GM12892 (cell line): ENCODE measurements around the gene PSMB2. TPM values are rescaled to one million over a fixed set of nuclear protein-coding genes. Genes with fewer than 3 reads are reported as not detected.
"Not testable (repeated sequence)": the region's sequence is repeated elsewhere in the genome, so short reads cannot be mapped to it uniquely, and the experiment has no call there.

Experiments used
- DNase-seq: peaks from one replicate; pipeline ENCODE4 v3.0.0; 2011; ENCODE audit not compliant: insufficient read length
- FAIRE-seq: peaks from 2 replicates; lab custom pipeline; 2011; peaks lifted over from hg19 to GRCh38; lab: Jason Lieb, UNC
- POLR2A ChIP-seq: IDR thresholded peaks from 2 replicates; pipeline ENCODE4 v1.6.1; 2011; ENCODE audit warnings: low read depth, low read length, control low read depth
- POLR2AphosphoS5 ChIP-seq: IDR thresholded peaks from 2 replicates; pipeline ENCODE4 v1.6.1; 2011; ENCODE audit warnings: low read depth, low read length, control low read depth
- TAF1 ChIP-seq: IDR thresholded peaks from 2 replicates; pipeline ENCODE4 v1.6.1; 2011; ENCODE audit warnings: low read depth, mild to moderate bottlenecking, control low read depth, low read length, borderline replicate concordance
- polyA plus RNA-seq: library from polyadenylated mRNA; unstranded; fragments of >200 nt; gene quantifications from one replicate; pipeline ENCODE4 v1.2.1, GENCODE V29; 2012; ENCODE audit warnings: missing spikeins, inconsistent platforms; ENCODE audit not compliant: missing spikeins

Gene PSMB2
- 86.5 TPM for polyA plus RNA-seq

DNA sequence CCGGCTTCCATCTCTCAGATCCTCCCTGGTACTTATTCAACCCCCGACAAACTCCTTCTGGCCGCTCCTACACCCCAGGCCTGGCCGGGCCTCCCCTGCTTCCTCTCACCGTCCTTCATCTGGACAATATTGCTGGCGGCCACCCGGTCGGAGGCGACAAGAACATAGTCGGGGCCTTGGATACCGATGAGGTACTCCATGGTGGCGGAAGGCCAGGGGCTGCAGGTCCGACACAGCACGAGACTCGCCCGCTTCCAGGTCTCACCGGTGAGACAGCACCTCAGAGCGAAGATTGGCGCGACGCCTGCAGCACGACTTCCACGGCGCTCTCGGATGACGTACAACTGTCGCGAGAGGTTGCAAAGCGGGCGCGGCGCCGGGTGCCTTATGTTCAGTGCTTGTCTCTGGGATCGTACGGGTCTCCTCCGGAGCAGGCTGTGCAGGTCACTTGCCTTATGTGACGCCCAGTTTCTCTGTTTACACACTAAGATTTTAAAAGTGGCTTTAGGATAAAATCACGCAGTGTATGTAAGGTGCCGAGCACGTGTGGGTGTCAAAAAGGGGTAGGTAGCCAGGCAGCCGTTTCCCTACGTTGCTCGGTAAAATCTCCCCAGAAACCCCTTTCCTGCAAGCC lies at the start of gene PSMB2:
PSMB2 (minus strand) TSS at position 294 of the 634 bp plus-strand sequence; CDS start at position 200, 94 bp downstream.
- peak; percentile 75 for DNase-seq
- FAIRE-seq = peak; percentile 98
- TF ChIP-seq TAF1 (peak; percentile 80), POLR2A (peak; percentile 98), POLR2AphosphoS5 (peak; percentile 95)

- FAIRE-seq (no peak), DNase-seq (no peak)
- no peak for TF ChIP-seq TAF1
- TF ChIP-seq POLR2A = no peak
- no peak for TF ChIP-seq POLR2AphosphoS5
These were observed 49.8 kb upstream of the PSMB2 start for GRCh38 chr1:35691080-35691479.

- FAIRE-seq = not testable (repeated sequence)
These were observed 48.8 kb upstream of the PSMB2 start for GRCh38 chr1:35690103-35690502.

GRCh38 chr1:35688161-35688560 lies 46.8 kb upstream of the PSMB2 start:
- FAIRE-seq (no peak), DNase-seq (no peak)
- TF ChIP-seq TAF1 (no peak), POLR2A (no peak)

More at GRCh38 chr1:35690103-35690502, 48.8 kb upstream of the PSMB2 start:
- DNase-seq = not testable (repeated sequence)

DNA sequence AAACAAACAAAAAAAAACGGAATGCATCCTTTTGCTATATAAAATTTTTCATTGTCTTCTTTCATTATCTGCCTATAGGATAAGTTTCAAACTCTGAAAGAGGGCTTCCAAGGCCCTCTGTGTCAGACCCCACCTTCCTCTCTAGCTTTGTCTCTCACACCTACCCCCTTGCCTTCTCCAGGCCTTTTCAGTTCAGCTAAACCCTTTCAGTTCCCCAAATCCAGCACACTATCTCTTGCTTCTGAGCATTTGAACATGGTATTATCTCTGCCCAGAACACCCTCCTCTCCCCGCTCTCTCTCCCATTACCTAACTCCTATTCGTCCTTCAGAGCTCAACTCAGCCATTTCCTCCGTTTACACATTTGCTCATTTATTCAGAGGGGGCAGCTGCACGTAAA lies 41.7 kb upstream of the PSMB2 start:
- FAIRE-seq (peak; percentile 17), DNase-seq (no peak)

DNA sequence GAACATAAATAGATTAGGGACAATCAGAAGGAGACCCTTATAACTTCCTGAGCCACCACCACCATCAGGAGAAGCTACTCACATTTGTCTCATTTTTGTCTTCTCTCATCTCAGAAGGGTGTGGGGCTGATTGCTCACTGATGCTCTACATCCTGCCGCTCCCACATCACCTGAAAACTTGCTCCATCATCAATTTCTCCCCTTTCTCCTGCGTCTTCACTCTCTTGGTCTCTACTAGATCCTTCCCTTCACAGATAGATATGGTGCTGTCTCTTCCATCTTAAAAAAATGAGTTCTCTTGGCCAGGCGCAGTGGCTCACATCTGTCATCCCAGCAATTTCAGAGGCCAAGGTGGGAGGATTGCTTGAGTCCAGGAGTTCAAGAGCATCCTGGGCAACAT lies 38.9 kb upstream of the PSMB2 start:
- DNase-seq (no peak), FAIRE-seq (no peak)
- TF ChIP-seq POLR2AphosphoS5 = no peak
- no peak for TF ChIP-seq POLR2A
- no peak for TF ChIP-seq TAF1

More for the DNA sequence above, 41.7 kb upstream of the PSMB2 start:
- no peak for TF ChIP-seq POLR2AphosphoS5
- no peak for TF ChIP-seq TAF1
- no peak for TF ChIP-seq POLR2A

DNA sequence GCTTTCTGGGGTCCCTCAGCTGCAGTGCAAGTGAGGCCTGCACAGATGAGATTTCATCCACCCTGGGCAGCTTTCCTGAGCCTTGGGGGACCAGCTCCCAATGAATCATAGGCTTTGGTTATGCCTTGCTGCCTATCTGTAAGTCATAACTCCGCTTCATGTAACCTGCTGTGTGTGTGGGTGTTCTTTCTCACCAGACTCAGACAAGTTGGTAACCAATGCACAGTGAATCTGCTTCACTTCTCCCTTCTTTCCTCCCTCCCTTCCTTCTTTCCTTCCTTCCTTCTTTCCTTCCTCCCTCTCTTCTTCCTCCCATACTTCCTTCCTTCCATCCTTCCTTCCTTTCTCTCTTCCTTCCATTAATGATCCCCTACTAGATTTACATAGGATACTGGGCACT lies 34.4 kb upstream of the PSMB2 start:
- TF ChIP-seq POLR2AphosphoS5 (no peak), POLR2A (no peak)
- FAIRE-seq = no peak
- no peak for DNase-seq

DNA sequence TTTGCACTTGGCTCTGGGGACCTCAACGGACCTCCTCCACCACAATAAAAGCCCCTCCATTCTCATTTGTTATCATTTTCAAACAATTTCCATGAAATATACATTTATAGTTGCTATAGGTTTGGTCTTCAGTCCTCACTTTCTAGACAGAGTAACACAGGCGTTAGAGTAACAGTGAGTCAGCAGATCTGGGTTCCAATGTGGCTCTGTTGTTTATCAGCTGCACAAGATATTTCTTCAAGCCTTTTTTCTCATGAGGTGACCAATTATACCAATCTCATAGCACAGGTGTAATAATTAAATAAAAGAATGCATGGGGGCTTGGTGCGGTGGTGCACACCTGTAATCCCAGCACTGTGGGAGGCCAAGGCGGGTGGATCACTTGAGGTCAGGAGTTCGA lies 32.8 kb upstream of the PSMB2 start:
- FAIRE-seq = no peak
- TF ChIP-seq POLR2AphosphoS5 (no peak), TAF1 (no peak), POLR2A (no peak)

GRCh38 chr1:35672116-35672515 lies 30.8 kb upstream of the PSMB2 start:
- no peak for DNase-seq
- no peak for FAIRE-seq
- TF ChIP-seq POLR2AphosphoS5 (no peak), TAF1 (no peak), POLR2A (no peak)

More for the DNA sequence above, 32.8 kb upstream of the PSMB2 start:
- no peak for DNase-seq

DNA sequence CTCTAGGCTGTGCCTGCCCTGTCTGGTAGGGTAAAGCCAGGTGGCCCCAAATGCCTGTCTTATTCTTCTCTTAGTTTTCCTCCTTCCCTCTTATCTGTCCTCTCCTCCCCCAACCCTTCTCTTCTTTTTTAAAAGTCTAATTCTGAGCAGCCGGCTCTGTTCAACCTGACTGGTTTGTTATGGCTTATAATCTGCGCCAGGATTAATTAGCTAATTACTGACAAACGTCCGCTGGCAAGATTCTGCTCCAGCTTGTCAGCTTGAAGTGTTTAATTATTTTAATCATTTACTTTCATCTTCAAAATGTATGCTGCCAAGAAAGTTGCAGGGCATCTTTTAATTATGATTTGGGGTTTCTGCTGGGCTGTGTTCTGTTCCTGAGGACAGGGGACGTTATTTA lies 27.2 kb upstream of the PSMB2 start:
- FAIRE-seq (no peak), DNase-seq (no peak)
- TF ChIP-seq TAF1 (no peak), POLR2AphosphoS5 (no peak), POLR2A (no peak)

DNA sequence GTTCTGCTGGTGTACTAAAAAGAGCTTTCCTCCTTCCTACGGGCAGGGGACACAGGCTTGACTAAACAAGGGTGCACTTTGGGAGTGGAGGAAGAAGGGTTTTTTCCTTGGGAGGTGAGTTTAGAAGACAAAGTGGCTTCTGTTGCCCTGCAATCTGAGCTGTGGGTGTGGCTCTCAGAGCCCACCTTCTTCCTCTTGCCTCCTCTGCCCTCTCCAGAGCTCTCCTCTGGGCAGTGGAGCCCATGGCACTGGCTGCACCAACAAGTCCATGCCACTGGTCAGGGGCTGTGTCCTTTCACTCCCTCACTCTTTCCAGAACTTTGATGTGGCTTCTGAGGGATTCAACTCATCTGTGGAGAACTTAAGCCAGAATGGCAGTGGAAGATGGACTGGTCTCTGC lies 25.6 kb upstream of the PSMB2 start:
- TF ChIP-seq POLR2A = no peak
- no peak for TF ChIP-seq TAF1
- DNase-seq = no peak
- FAIRE-seq = no peak

- FAIRE-seq (no peak), DNase-seq (no peak)
- TF ChIP-seq POLR2AphosphoS5 (no peak), TAF1 (no peak), POLR2A (no peak)
These were observed 24.9 kb upstream of the PSMB2 start for GRCh38 chr1:35666216-35666615.

- DNase-seq (no peak), FAIRE-seq (no peak)
- TF ChIP-seq TAF1 (no peak), POLR2A (no peak), POLR2AphosphoS5 (no peak)
These were observed 22.1 kb upstream of the PSMB2 start for GRCh38 chr1:35663434-35663833.
